NB4 (cell line): ENCODE measurements around the gene SLC46A3.
A peak's percentile ranks its signal among the peaks of the same experiment; 100 is the strongest.
"Not testable (repeated sequence)": the region's sequence is repeated elsewhere in the genome, so short reads cannot be mapped to it uniquely, and the experiment has no call there.

Source experiments
- DNase-seq: peaks from one replicate; pipeline ENCODE4 v3.0.0; 2010; ENCODE audit warnings: low read depth
- H3K4me3 ChIP-seq: one replicate; pipeline ENCODE4 v1.5.1; 2011; ENCODE audit warnings: mild to moderate bottlenecking, low read depth, low read length, moderate library complexity
- MYC ChIP-seq: IDR thresholded peaks from 2 replicates; pipeline ENCODE4 v1.6.1; 2011; ENCODE audit warnings: low read depth, low read length
- POLR2A ChIP-seq: IDR thresholded peaks from 2 replicates; pipeline ENCODE4 v1.6.1; 2011; ENCODE audit warnings: mild to moderate bottlenecking; ENCODE audit not compliant: insufficient read length; ENCODE audit errors: extremely low read depth
- TF ChIP-seq, protein P1 (sequence below): IDR thresholded peaks from one replicate; pipeline ENCODE4 v1.5.1; 2012; ENCODE audit warnings: low read depth, low read length
- TF ChIP-seq, protein P2 (sequence below): IDR thresholded peaks from 2 replicates; pipeline ENCODE4 v1.6.1; 2011; ENCODE audit warnings: low read depth, low read length

The SLC46A3 gene

GRCh38 chr13:28684257-28684656 lies 34.5 kb downstream of the SLC46A3 start:
- no peak overlapping the region for H3K4me3 ChIP-seq
- TF ChIP-seq MYC (no peak), POLR2A (no peak)
- TF ChIP-seq, protein P1, sequence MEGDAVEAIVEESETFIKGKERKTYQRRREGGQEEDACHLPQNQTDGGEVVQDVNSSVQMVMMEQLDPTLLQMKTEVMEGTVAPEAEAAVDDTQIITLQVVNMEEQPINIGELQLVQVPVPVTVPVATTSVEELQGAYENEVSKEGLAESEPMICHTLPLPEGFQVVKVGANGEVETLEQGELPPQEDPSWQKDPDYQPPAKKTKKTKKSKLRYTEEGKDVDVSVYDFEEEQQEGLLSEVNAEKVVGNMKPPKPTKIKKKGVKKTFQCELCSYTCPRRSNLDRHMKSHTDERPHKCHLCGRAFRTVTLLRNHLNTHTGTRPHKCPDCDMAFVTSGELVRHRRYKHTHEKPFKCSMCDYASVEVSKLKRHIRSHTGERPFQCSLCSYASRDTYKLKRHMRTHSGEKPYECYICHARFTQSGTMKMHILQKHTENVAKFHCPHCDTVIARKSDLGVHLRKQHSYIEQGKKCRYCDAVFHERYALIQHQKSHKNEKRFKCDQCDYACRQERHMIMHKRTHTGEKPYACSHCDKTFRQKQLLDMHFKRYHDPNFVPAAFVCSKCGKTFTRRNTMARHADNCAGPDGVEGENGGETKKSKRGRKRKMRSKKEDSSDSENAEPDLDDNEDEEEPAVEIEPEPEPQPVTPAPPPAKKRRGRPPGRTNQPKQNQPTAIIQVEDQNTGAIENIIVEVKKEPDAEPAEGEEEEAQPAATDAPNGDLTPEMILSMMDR: no peak
- TF ChIP-seq, protein P2, sequence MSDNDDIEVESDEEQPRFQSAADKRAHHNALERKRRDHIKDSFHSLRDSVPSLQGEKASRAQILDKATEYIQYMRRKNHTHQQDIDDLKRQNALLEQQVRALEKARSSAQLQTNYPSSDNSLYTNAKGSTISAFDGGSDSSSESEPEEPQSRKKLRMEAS: no peak
- no peak for DNase-seq

DNA sequence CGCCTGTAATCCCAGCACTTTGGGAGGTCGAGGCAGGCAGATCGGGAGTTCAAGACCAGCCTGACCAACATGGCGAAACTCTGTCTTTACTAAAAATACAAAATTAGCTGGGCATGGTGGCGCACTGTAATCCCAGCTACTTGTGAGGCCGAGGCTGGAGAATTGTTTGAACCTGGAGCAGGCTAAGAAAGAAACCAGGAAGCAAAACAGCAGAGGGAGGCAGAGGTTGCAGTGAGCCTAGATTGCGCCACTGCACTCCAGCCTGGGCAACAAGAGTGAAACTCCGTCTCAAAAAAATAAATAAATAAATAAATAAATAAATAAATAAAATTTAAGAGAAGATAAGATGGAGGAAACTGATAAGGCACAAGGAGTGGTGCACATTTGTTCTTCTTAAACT lies 35.6 kb downstream of the SLC46A3 start:
- not testable (repeated sequence) for H3K4me3 ChIP-seq, DNase-seq

GRCh38 chr13:28680541-28680940 lies 38.2 kb downstream of the SLC46A3 start:
- H3K4me3 ChIP-seq: no peak overlapping the region
- TF ChIP-seq, protein P2: no peak
- TF ChIP-seq MYC (no peak), POLR2A (no peak)
- TF ChIP-seq, protein P1: no peak
- no peak for DNase-seq

- peak; percentile 27 for DNase-seq
- no peak for TF ChIP-seq POLR2A
- TF ChIP-seq, protein P1: no peak
- TF ChIP-seq, protein P2: no peak
- no peak for TF ChIP-seq MYC
These were observed 39.1 kb downstream of the SLC46A3 start for GRCh38 chr13:28679628-28680027.

GRCh38 chr13:28678809-28679208 lies 40.0 kb downstream of the SLC46A3 start:
- no peak overlapping the region for H3K4me3 ChIP-seq
- no peak for DNase-seq
- TF ChIP-seq, protein P1: peak; percentile 5
- no peak for TF ChIP-seq MYC

More at GRCh38 chr13:28679628-28680027, 39.1 kb downstream of the SLC46A3 start:
- H3K4me3 ChIP-seq: no peak overlapping the region

GRCh38 chr13:28671126-28671792 lies 47.5 kb downstream of the SLC46A3 start:
- TF ChIP-seq MYC: no peak
- TF ChIP-seq, protein P2: no peak
- TF ChIP-seq POLR2A: no peak
- TF ChIP-seq, protein P1: no peak
- H3K4me3 ChIP-seq: no peak overlapping the region
- DNase-seq: peak; percentile 39
